Aorta (tissue), 5 donors: Measurements from ENCODE around the gene ATXN7. TPM values are rescaled to one million over a fixed set of nuclear protein-coding genes. Genes with fewer than 3 reads are reported as not detected.

ENCODE experiments used
- ATAC-seq: fragments of 200-7000 bp; cut with Tn5 transposase; one replicate; pipeline ENCODE4 v1.9.1; 2022; ENCODE audit warnings: moderate library complexity; ENCODE audit not compliant: low FRiP score
- DNase-seq, 2 donors: peaks; one replicate each; pipeline ENCODE4 v3.0.0-alpha.2; 2020
- H3K27ac ChIP-seq, 2 donors: one replicate each; pipeline ENCODE4 v1.5.1; 2013; ENCODE audit warnings: low read length in 2 of 2, mild to moderate bottlenecking in 2 of 2, moderate library complexity in 2 of 2, control low read depth in 1 of 2, inconsistent platforms in 1 of 2, low read depth in 1 of 2
- H3K27me3 ChIP-seq, 2 donors: one replicate each; pipeline ENCODE4 v1.6.1; 2013; ENCODE audit warnings: control low read depth in 1 of 2, low read length in 1 of 2, mild to moderate bottlenecking in 1 of 2, moderate library complexity in 1 of 2; ENCODE audit not compliant: insufficient read depth in 2 of 2, control insufficient read depth in 1 of 2
- H3K36me3 ChIP-seq, 2 donors: one replicate each; pipeline ENCODE4 v1.6.1; 2013; ENCODE audit warnings: control low read depth in 1 of 2, low read length in 1 of 2, mild to moderate bottlenecking in 1 of 2; ENCODE audit not compliant: insufficient read depth in 2 of 2, control insufficient read depth in 1 of 2
- H3K4me1 ChIP-seq, 2 donors: one replicate each; pipeline ENCODE4 v1.6.1; 2013; ENCODE audit warnings: low read length in 2 of 2, control low read depth in 1 of 2, mild to moderate bottlenecking in 1 of 2, moderate library complexity in 1 of 2; ENCODE audit not compliant: insufficient read depth in 2 of 2, control insufficient read depth in 1 of 2
- H3K4me3 ChIP-seq, 2 donors: one replicate each; pipeline ENCODE4 v1.5.1; 2013; ENCODE audit warnings: low read length in 2 of 2, control low read depth in 1 of 2, mild to moderate bottlenecking in 1 of 2
- H3K9me3 ChIP-seq: one replicate; pipeline ENCODE4 v1.6.1; 2013; ENCODE audit warnings: mild to moderate bottlenecking, low read length; ENCODE audit not compliant: control insufficient read depth
- WGBS, 2 donors: extraction: QIAGEN DNeasy Blood & Tissue Kit; methylation state at CpG; one replicate each; pipeline ENCODE4 v1.1.7; 2013; 5-methylcytosine and 5-hydroxymethylcytosine counted together
- intact Hi-C, 2 donors: fragments of 100-400 bp; cut with DNase I; formaldehyde crosslinking; loops; one replicate each; pipeline versions ENCODE4 v1.14.2 to v1.15.0; 2022
- polyA plus RNA-seq, 2 donors: library from polyadenylated mRNA; stranded (reverse); fragments of 200-250 nt; gene quantifications; one replicate each; pipeline ENCODE4 v1.2.3, GENCODE V29; 2013
- total RNA-seq, 2 donors: library from RNA; stranded (reverse); fragmentation: NEBNext Ultra II Directional; extraction: Animal tissue kit (Norgen Biotek cat#: 25700); gene quantifications; one replicate each; pipeline ENCODE4 v1.2.1, GENCODE V29; 2021
- donor health status: healthy with polysubstance abuse.
- donor health status: Bipolar disorder and iron deficiency.
- donor health status: DM: no; HTN: no; CAD: no.
- donor health status: DM: no; HTN: no; CAD: no.
- donor health status: DM: yes; HTN: yes; CAD: no.

The ATXN7 gene
- total and polyA plus RNA-seq, 4 donors, result 4.1 to 52.5 (median 29.2) TPM

DNA sequence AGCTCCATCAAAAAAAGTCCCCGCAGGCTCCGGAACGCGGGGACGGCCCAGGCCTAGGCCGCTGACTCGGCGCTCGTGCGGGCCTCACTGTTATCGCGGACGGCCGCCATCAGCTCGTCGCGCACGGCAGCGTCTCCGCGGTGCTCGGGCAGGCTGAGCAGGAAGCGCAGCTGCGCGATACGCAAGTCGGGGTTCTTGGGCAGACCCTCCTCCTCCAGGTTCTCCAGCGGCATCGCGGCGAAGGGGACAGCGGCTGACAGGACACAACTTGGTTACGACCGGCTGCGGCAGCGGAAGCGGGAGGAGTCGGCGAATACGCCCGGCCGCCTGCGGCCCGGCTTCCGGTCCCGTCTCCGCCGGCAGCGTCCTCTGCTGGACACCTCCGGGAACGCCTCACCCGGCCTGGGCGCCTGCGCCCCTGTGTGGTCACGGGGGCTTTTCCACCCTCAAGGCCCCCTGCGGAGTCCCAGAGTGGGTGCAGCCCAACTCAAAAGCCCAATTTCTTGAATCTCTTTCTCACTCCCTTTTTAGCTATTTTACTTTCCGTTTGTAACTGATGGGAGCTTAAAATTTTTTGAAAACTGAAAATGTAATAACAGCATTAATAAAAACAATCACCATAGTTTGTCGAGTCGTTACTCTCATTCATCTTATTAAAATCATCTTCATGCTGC, 159.7 kb downstream of the ATXN7 start, which contains the start of gene PSMD6:
TSS of gene PSMD6 (minus strand) at position 308 of the 674 bp plus-strand sequence. CDS start at position 233, 75 bp downstream.
- DNase-seq (peak; percentile 91 to 97), ATAC-seq (peak; percentile 99)
- H3K27me3 ChIP-seq, result no peaks in the 10 kb centered on the region
- intact Hi-C loops, result no loop called here
- WGBS, 2 donors, result 1% methylated on average over 51 to 59 of the region's 59 CpGs
- H3K9me3 ChIP-seq, result no peaks in the 10 kb centered on the region
- no peaks in the 10 kb centered on the region for H3K4me1 ChIP-seq
- H3K27ac ChIP-seq, result peak within 1 kb of the TSS in 1 of 2 donors; percentile 93
- peak within 1 kb of the TSS; percentile 83 to 99 for H3K4me3 ChIP-seq
- H3K36me3 ChIP-seq, result peaks cover 0 to 1% of the 10 kb centered on the region in 2 donors

- no peaks in the 10 kb centered on the region for H3K4me1 ChIP-seq
- H3K27ac ChIP-seq, result no peak overlapping the region
- no peak for DNase-seq
- no peak for ATAC-seq
- H3K4me3 ChIP-seq, result no peak overlapping the region
- no peaks in the 10 kb centered on the region for H3K9me3 ChIP-seq
- intact Hi-C loops, result no loop called here
- H3K27me3 ChIP-seq, result no peaks in the 10 kb centered on the region
- 64 to 68% methylated on average over 5 of the region's 5 CpGs for WGBS, 2 donors
- H3K36me3 ChIP-seq, result no peaks in the 10 kb centered on the region
These were observed 160.2 kb downstream of the ATXN7 start for GRCh38 chr3:64023861-64024223.

DNA sequence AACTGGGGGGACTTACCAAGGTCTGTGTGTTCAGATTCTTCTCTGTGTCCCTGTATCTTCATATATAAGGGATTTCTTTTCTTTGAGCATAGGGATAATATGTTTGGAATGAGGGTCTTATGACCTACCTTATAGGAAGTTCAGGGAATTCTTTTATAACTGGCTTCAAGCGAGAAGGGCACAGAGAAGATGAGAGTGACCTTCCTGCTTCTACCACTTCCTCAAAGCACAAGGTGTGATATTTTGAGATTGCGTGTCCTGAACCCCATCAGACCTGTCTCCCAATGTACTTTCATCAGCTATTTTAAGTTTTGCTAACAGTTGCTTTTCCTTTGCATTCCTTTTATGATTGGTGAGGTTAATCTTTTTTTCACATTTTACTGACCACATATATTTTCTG, 162.7 kb downstream of the ATXN7 start:
- no peak for ATAC-seq
- intact Hi-C loops, result no loop called here

GRCh38 chr3:64027658-64028057, 164.0 kb downstream of the ATXN7 start:
- no peak for ATAC-seq
- intact Hi-C loops, result no loop called here
- 83 to 88% methylated on average over 8 of the region's 8 CpGs for WGBS, 2 donors
- Histone ChIP-seq H3K4me1 (no peaks in the 10 kb centered on the region), H3K27me3 (no peaks in the 10 kb centered on the region), H3K4me3 (no peak overlapping the region), H3K36me3 (no peaks in the 10 kb centered on the region), H3K9me3 (no peaks in the 10 kb centered on the region), H3K27ac (no peak overlapping the region)
- DNase-seq, result no peak

More for the DNA sequence above, 162.7 kb downstream of the ATXN7 start:
- 87 to 90% methylated on average over 2 of the region's 2 CpGs for WGBS, 2 donors
- DNase-seq, result no peak
- Histone ChIP-seq H3K4me1 (no peaks in the 10 kb centered on the region), H3K9me3 (no peaks in the 10 kb centered on the region), H3K27me3 (no peaks in the 10 kb centered on the region), H3K4me3 (no peak overlapping the region), H3K36me3 (no peaks in the 10 kb centered on the region), H3K27ac (no peak overlapping the region)

DNA sequence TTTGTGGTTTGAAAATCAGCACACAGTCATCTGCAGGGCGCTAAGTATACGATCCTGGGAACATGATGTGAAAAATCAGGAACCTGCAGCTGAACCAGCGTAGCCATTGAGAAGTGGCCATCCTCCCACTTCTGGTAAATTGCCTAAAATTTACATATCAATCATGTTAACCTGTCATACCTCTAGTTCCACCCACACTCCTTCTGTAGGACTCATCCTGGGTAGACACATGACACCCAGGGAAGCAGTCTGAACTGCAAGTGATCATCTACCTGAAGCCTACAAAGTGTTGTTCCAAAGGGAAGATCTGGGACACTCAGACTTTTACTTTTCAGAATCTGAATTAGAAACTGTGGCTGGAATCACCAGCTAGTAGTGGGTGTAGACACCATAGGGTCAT, 165.1 kb downstream of the ATXN7 start:
- WGBS, 2 donors, result 88% methylated on average over 3 of the region's 3 CpGs
- no peaks in the 10 kb centered on the region for H3K9me3 ChIP-seq
- H3K27ac ChIP-seq, result no peak overlapping the region
- ATAC-seq (no peak), DNase-seq (no peak)
- H3K36me3 ChIP-seq, result no peaks in the 10 kb centered on the region
- H3K27me3 ChIP-seq, result no peaks in the 10 kb centered on the region
- no peaks in the 10 kb centered on the region for H3K4me1 ChIP-seq
- intact Hi-C loops, result no loop called here
- no peak overlapping the region for H3K4me3 ChIP-seq

- Histone ChIP-seq H3K27me3 (no peaks in the 10 kb centered on the region), H3K4me3 (no peak overlapping the region), H3K36me3 (no peaks in the 10 kb centered on the region), H3K27ac (no peak overlapping the region), H3K4me1 (no peaks in the 10 kb centered on the region), H3K9me3 (no peaks in the 10 kb centered on the region)
- 87% methylated on average over 4 of the region's 4 CpGs for WGBS, 2 donors
- no peak for ATAC-seq
- no peak for DNase-seq
- intact Hi-C loops, result no loop called here
These were observed 165.6 kb downstream of the ATXN7 start for GRCh38 chr3:64029287-64029686.

DNA sequence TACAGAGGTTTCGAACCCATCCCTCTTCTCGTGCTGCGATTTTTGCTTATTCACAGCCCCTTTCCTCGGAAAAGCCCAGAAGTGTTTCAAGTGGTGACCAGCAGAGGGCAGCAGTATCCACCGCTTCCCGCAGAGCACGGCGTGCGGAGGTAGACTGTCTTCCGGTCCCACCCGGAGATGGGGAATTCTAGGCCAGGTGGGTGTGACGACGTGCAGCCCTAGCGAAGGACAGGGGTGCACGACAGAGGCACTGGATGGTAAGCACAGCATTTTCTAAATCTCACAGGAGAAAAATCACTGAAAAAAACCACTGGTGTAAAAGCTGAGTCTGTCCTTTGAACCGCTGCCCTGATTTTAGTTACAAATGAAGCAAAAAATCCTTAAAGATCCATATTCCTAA, 167.1 kb downstream of the ATXN7 start:
- Histone ChIP-seq H3K9me3 (no peaks in the 10 kb centered on the region), H3K4me3 (no peak overlapping the region), H3K4me1 (no peaks in the 10 kb centered on the region), H3K36me3 (no peaks in the 10 kb centered on the region), H3K27ac (no peak overlapping the region), H3K27me3 (no peaks in the 10 kb centered on the region)
- intact Hi-C loops, result loop anchor here (1.0 to 10.0 kb wide), 5 partner anchors 134 to 454 kb away; no protein-coding TSS in a partner anchor
- WGBS, 2 donors, result 3% methylated on average over 16 of the region's 16 CpGs
- peak; percentile 72 to 90 for DNase-seq
- peak; percentile 93 for ATAC-seq

DNA sequence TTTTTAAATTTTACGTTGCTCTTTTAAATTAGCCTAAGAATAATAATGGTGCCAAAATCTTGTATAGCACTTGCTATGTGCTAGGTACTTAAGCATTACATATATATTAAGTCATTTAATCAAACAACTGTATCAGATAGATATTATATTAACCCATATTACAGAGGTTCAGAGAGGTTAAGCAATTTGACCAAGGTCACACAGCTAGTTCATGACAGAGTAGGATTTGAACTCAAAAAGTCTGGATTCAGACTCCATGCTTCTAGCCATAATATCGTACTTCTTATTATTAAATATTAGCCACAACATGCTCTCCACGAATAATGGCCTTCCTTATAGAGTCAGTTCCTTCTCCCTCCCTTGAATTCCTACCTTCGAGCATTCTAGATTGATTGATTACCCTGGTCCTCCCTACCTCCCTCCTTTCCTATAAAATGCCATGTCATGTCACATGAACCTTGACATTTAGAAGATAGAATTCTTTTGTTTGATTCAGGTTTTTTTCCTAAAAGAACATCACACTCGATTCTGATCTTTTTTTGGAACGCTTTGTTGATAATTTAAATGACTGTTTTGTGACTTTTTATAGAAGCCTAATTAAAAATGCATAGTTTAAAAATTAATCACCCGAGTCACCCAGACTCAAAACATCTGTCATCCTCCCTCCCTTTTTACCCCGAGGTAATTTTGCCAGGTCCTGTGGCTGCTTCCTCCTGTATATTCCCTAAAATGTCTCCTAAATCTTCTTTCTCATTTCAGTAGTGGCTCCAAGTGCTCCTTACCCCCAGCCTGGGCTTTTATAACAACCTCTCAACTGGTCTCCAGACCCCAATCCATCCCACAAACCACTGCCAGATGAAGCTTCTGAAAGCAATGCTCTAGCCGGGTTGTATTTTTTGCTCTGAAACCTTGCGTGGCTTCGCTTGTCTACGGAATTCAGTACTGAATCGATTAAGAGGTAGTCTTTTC, 168.2 kb downstream of the ATXN7 start:
- WGBS, 2 donors, result 81% methylated on average over 13 of the region's 13 CpGs
- Histone ChIP-seq H3K4me1 (no peaks in the 10 kb centered on the region), H3K27me3 (no peaks in the 10 kb centered on the region), H3K36me3 (no peaks in the 10 kb centered on the region), H3K9me3 (no peaks in the 10 kb centered on the region), H3K27ac (no peak overlapping the region), H3K4me3 (no peak overlapping the region)
- ATAC-seq (no peak), DNase-seq (no peak)
- intact Hi-C loops, result loop anchor here (1.0 to 10.0 kb wide), 5 partner anchors 133 to 453 kb away; no protein-coding TSS in a partner anchor
